BE2C (cell line): ENCODE data around the gene ELOVL1.

Source experiments
- DNase-seq: peaks from one replicate; pipeline ENCODE4 v3.0.0-alpha.2; 2020
- H3K27me3 ChIP-seq: fragments of 250-450 bp; sonication (Bioruptor Pico); 2 replicates; pipeline ENCODE4 v1.5.1; 2020; ENCODE audit warnings: mild to moderate bottlenecking
- H3K36me3 ChIP-seq: fragments of 250-450 bp; sonication (Bioruptor Pico); 2 replicates; pipeline ENCODE4 v1.5.1; 2020; ENCODE audit warnings: mild to moderate bottlenecking
- H3K4me1 ChIP-seq: fragments of 250-450 bp; sonication (Bioruptor Pico); 2 replicates; pipeline ENCODE4 v1.5.1; 2020
- H3K4me3 ChIP-seq: 2 replicates; pipeline ENCODE4 v1.5.1; 2011; ENCODE audit warnings: low read depth, low read length
- H3K9me3 ChIP-seq: fragments of 250-450 bp; sonication (Bioruptor Pico); 2 replicates; pipeline ENCODE4 v1.5.1; 2020
- TF ChIP-seq, protein P1 (sequence below): IDR thresholded peaks from 2 replicates; pipeline ENCODE4 v1.5.1; 2012; ENCODE audit warnings: mild to moderate bottlenecking, low read depth, low read length

The ELOVL1 gene

DNA sequence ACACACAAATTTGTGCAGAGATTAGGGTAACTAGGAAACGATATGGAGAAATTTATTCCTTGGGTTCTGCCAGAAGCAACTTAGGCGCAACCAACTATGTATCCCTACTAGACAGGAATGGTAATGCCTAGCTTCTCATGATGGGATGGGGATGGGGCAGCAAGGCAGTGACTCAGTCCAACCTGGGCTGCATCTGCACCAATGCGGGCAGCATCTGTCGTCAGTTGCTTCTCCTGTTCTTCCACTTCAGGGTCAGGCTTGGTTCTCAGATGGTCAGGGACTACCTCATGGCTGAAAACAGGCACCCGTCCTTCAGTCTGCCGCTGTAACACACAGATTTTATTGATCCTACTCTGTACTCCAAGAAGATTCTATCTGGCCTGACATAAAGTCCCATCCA lies 18.9 kb upstream of the ELOVL1 start:
- Histone ChIP-seq H3K36me3 (peaks cover 4% of the 10 kb centered on the region), H3K9me3 (no peaks in the 10 kb centered on the region)

DNA sequence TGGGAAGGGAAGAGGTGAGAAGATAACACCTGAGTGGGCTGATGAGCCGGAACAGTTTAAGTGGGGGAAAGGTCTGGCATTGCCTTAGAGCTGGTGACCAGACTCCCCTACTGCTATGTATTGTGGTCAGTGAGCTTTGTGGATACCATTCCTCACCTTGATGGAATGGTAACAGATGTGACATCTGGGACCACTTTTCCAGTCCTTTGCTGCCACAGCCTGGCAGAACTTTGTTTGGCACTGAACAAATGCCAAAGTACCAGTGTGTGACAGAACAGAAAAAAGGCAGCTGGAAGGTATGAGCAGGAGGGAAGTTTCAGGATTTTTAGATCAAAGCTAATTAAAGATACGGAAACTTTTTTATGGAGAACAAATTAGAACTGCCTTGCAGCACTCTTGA lies 15.6 kb upstream of the ELOVL1 start:
- Histone ChIP-seq H3K36me3 (peaks cover 4% of the 10 kb centered on the region), H3K4me3 (no peak overlapping the region), H3K9me3 (no peaks in the 10 kb centered on the region), H3K27me3 (no peaks in the 10 kb centered on the region), H3K4me1 (no peaks in the 10 kb centered on the region)
- TF ChIP-seq, protein P1, sequence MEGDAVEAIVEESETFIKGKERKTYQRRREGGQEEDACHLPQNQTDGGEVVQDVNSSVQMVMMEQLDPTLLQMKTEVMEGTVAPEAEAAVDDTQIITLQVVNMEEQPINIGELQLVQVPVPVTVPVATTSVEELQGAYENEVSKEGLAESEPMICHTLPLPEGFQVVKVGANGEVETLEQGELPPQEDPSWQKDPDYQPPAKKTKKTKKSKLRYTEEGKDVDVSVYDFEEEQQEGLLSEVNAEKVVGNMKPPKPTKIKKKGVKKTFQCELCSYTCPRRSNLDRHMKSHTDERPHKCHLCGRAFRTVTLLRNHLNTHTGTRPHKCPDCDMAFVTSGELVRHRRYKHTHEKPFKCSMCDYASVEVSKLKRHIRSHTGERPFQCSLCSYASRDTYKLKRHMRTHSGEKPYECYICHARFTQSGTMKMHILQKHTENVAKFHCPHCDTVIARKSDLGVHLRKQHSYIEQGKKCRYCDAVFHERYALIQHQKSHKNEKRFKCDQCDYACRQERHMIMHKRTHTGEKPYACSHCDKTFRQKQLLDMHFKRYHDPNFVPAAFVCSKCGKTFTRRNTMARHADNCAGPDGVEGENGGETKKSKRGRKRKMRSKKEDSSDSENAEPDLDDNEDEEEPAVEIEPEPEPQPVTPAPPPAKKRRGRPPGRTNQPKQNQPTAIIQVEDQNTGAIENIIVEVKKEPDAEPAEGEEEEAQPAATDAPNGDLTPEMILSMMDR = 0 out of 2 replicates have a peak, but pooled peaks have one; percentile 12
- no peak for DNase-seq

More for the DNA sequence above, 18.9 kb upstream of the ELOVL1 start:
- Histone ChIP-seq H3K4me3 (no peak overlapping the region), H3K27me3 (no peaks in the 10 kb centered on the region), H3K4me1 (no peaks in the 10 kb centered on the region)
- TF ChIP-seq, protein P1 = no peak
- no peak for DNase-seq

DNA sequence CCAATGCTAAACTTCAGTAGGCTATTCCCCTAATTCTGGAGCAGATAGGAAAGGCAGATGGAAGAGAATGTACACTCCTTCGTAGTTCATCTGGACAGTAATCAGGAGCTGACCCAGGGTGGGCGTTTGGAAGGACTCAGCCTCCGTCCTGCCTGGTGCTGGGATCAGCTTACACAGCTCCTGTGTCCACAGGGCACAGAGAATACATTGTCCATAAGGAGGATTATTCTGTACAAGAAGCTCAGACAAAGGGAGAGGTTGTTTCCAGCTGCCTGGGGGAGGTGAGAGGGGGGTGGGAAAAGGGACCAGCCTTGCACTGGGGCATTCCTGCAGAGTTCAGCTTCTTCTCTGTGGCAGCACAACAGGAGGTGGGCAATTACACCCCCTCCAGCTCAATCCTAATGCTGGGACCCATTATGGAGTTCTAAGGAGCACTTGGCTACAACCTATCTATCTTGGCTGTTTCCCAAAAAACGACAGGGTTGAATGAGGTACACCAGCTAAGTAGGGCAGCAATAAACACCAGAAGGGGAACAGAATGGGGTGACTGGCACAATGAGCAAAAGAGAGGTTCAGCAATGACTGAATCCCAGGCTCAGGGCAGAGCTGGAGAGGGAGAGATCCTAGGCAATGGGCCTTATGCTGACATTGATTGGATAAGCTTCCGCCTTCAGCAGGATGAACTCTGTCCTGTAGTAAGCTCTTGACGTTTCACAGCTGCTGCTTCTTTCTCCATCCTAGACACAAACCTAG lies 14.4 kb upstream of the ELOVL1 start:
- H3K4me1 ChIP-seq = no peaks in the 10 kb centered on the region

DNA sequence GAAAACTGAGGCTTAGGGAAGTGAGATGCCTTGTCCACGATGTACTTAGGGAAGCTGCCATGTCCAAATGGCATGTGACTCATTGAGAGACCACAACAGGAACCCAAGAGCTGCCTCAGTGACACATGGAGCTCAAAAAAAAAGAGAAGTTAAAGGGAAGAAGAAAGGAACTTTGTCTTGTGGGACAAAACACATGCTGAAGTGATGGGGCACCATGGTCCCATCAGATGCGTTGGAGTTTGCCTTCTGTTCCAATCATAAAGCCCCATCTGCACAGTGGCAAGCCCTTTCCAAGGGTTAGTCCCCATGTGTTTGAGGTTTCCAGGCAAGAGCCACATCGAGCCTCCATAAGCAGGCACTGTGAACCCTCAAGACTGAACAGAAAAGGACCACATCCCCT lies 13.8 kb upstream of the ELOVL1 start:
- Histone ChIP-seq H3K27me3 (no peaks in the 10 kb centered on the region), H3K4me1 (no peaks in the 10 kb centered on the region), H3K9me3 (no peaks in the 10 kb centered on the region), H3K36me3 (peaks cover 4% of the 10 kb centered on the region; the same call in 1 of the 2 replicates), H3K4me3 (no peak overlapping the region)
- TF ChIP-seq, protein P1 = no peak
- DNase-seq = no peak

More for the DNA sequence above, 14.4 kb upstream of the ELOVL1 start:
- Histone ChIP-seq H3K9me3 (no peaks in the 10 kb centered on the region), H3K27me3 (no peaks in the 10 kb centered on the region), H3K36me3 (peaks cover 4% of the 10 kb centered on the region; the same call in 1 of the 2 replicates), H3K4me3 (no peak overlapping the region)
- TF ChIP-seq, protein P1 = no peak
- no peak for DNase-seq

DNA sequence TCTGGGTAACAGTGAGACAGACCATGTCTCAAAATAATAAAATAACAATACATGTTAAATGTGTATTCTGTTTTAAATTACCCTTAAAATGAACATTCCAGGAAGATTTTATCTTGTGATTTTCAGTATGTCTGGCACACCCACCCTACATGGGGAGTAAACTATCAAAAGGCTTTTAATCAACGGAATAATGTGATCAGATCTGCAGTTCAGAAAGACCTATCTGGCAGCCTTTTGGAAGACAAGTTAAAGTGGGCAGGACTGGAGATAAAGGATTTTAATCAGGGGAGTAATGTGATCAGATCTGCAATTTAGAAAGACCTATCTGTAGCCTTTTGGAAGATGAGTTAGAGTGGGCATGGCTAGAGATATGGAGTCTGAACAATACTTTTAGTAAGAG lies 11.7 kb upstream of the ELOVL1 start:
- H3K36me3 ChIP-seq = no peaks in the 10 kb centered on the region
- no peaks in the 10 kb centered on the region for H3K4me1 ChIP-seq
- H3K9me3 ChIP-seq = no peaks in the 10 kb centered on the region
- TF ChIP-seq, protein P1 = no peak
- DNase-seq = no peak
- no peaks in the 10 kb centered on the region for H3K27me3 ChIP-seq
- no peak overlapping the region for H3K4me3 ChIP-seq

DNA sequence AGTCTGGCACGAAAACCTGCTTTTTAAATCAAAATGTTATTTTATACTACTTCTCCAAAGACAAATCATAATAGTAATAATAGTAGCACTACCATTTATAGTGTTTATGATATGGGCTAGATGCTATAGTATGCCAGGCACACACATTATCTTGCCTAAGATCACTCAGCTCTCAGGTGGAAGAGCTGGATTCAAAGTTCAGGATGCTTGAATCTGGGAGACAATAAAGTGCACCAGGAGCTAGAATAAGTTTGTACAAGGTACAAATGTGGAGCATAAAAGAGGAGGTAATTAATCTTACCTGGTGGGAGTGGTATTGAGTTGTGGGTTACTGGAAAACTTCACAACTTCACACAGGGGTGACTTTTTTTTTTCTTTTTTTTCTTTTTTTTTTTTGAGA lies 10.0 kb upstream of the ELOVL1 start:
- no peaks in the 10 kb centered on the region for H3K4me1 ChIP-seq
- TF ChIP-seq, protein P1 = no peak
- DNase-seq = no peak
- no peaks in the 10 kb centered on the region for H3K9me3 ChIP-seq
- H3K27me3 ChIP-seq = no peaks in the 10 kb centered on the region
- H3K36me3 ChIP-seq = no peaks in the 10 kb centered on the region
- H3K4me3 ChIP-seq = no peak overlapping the region
